ENCODE results near the gene PFDN4.
"Not testable (repeated sequence)": the region's sequence is repeated elsewhere in the genome, so short reads cannot be mapped to it uniquely, and the experiment has no call there.

The PFDN4 gene

DNA sequence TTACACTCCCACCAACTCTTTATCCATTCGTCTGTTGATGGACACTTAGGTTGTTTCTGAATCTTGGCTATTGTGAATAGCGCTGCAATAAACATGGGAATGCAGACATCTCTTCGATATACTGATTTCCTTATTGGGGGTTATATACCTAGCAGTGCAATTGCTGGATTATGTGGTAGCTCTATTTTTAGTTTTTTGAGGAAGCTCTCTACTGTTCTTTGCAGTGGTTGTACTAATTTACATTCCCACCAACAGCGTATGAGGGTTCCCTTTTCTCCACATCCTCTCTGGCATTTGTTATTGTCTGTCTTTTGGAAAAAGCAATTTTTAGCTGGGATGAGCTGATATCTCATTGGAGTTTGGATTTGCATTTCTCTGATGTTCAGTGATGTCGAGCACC is 4.6 kb upstream of the PFDN4 start:
- no peak for DNase-seq

DNA sequence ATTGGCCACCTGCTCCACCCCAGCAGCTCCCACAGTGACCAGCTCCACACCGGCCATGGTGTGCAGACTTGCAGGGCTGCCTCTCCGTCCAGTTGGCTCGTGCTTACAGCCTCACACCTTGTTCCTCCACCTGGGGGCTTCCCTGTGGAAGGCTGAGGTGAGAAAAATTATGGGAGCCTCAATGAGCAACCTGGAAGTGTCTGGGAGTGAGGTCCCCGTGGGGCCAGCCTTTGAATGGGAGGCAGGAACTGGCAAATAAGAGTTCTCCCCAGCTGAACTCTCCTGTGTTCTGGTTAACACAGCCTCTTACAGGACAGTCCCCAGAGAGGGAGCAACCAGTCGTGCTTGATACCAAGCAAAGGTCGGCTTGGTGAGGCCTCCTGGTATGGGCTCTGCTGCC is 3.8 kb upstream of the PFDN4 start:
- DNase-seq: no peak

DNA sequence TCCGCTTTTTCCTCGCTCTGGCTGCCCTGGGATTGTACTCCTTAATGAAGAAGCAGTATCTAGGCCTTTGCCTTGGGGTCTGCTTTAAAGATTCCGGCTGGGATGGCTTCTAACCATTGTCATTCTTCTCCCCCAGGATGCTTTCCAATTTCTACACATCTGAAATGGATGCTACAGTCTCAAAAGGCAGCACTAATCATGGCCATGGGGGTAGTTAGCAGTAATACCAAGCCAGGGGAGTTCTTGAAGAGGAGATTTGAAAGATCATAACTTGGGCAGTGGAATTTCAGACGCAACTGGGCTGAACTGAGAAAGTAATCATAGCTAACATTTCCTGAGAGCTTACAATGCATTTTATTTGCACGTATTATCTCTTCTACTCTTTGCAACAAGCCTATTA is 3.4 kb upstream of the PFDN4 start:
- no peak for DNase-seq

DNA sequence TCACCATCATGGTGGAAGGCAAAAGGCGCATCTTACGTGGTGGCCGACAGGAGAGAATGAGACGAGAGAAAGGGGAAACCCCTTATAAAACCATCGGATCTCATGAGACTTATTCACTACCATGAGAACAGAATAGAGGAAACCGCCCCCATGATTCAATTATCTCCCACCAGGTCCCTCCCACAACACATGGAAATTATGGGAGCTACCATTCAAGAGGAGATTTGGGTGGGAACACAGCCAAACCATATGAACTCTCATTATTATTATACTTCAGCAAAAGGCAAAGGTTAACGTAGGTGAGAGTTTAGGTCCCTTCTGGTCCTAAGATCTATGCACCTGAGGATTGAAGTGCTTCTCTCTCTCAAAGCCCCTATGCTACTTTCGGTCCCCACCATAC is 2.4 kb upstream of the PFDN4 start:
- DNase-seq: no peak

DNA sequence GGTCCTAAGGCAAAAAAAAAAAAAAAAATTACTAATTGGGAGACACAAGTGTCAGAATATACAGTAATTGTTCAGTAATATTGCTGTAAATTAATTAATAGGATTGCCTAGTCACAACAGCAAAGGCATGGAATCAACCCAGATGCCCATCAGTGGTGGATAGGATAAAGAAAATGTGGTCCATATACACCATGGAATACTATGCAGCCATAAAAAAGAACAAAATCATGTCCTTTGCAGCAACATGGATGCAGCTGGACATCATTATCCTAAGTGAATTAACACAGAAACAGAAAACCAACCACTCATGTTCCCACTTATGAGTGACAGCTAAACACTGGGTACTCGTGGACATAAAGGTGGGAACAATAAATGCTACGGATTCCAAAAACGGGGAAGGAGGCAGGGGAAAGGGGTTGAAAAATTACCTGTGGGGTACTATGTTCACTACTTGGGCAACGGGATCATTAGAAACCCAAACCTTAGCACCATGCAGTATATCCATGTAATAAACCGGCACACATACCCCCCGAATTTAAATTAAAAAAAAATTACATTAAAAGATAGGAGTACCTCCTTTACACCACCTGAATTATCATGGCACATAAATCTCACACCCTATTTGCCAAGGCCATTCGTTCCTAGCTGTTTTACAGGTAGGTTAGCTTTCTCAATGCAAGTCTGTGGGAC is 689 bp upstream of the PFDN4 start:
- DNase-seq: no peak

DNA sequence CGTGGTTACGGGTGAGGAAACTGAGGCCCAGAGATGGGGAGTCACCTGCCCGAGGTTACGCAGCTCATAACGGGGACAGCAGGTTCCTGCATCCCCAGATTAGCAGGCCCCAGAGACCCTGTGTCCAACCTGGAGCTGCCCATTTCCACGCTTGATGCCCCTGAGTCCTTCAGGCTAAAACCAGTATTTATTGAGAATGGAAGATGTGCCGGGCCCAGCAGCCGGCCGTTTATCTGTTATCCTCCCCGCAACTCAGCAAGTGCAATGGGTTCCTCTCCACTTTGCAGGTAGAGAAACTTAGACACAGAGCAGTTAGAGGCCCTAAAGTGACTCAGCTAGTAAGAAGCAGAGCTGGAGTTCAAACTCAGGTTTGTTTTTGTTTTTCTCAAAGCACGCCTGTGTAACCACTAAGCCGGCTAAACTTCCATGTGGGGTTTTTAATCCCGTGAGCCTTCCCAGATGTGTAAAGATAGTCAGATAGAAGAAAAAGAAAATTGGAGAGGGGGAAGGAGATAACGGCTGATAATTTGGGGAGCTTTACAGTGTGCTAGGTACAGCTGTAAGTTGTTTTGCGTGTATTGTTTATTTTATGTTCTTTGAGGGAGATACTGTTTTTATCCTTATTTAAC is 775 bp downstream of the PFDN4 start:
- DNase-seq: no peak

DNA sequence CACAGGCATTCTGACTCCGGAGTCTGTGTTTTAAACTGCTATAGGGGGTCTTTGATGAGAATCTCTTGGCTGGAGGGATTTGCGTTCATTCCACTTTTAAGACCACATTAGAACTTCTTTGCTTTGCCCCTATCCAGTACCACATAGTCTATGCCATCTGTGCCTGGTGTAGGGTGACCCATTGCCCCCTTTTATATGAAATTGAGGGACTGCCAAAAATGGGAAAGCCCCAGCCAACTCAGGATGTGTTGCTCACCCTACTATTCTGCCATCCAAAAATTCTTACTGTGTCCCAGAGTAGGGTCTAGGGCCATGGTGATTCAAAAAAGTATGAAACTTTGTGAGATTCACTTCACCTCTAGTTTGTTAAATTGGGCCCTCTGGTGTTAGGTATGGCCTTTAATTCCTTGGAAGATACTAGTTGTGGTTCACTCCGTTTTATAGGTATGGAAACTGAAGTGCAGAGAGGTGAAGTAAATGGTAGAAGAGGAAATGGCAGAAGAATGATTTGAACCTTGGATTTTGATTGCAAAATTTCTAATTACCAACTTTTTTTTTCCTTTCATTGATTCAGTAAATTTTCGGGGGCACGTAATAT is 1.4 kb downstream of the PFDN4 start:
- no peak for DNase-seq

DNA sequence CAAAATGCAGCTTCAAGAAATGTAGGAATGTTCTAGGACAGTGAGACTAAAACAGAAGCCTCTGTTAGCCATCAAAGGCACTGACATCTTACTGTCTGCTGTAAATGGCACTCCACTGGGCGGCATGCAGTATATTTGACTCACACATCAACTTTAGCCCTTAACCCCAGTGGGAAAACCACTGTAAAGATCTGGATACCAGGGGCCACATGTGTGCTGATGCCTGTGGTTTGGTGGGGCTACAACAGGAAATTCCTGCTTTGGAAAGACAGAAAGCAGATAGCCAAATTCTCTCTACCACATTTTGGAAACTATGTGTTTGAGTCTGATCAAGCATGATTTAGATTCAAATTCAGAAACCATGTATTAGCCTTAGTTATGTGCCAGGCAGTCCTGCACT is 4.3 kb downstream of the PFDN4 start:
- DNase-seq: no peak

DNA sequence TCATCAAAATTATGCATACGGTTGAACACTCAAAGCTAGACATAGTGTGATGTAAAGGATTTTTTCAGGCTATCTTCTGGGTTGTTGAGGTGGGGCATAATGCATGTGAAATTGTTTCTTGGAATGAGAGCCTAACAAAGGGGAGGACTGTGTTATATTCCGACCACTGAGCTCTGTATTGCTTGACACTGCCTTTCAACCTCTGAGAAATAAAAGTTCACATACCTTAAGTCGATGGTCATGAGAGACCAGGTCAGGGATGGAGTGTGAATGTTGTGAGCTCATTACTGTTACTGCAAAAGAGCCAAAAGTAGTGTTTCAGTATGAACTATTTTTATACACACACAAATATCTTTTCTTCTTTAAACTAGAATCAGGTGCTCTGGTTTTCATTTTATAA is 5.0 kb downstream of the PFDN4 start:
- no peak for DNase-seq

DNA sequence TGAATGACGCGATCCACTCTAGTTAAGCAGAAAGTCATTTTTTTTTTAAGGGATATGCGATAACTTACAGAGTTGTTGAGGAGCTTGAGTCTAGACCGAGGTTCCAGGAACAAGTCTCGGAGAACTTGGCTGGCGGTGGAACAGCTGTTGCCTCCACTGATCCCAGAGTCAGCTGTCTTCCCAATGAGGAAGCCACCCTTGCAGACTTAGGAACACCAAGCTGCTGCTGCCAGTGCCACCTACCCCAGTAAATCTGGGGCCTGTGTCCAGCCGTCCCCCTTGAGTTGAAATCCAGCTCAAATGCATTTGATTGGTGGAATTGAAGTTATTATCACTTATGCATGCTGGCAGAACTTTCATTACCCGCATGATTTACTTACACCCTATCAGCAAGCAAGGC is 6.7 kb downstream of the PFDN4 start:
- DNase-seq: no peak

DNA sequence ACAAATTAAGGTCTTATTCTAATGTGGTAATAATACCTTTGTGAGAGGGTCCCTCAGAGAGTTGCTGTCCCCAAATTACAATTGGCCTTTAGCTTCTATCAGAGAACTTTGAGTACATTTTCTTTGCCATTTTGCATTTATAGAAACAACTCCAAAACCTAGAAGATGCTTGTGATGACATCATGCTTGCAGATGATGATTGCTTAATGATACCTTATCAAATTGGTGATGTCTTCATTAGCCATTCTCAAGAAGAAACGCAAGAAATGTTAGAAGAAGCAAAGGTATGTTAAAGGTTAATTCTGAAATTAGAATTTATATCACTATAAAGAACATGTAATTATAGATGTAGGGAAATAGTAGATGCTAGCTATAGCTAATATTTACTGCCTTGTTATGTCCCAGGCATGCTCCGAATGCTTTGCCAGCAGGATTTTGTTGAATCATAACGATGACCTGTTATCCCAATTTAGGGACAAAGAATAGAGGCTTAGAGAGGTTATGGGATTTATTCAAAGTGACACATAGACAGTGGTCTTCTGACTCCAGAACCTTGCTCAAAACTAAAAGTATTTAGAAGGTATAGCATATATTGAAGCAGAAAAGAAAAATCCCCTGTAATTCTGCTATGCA is 7.4 kb downstream of the PFDN4 start:
- DNase-seq: no peak

DNA sequence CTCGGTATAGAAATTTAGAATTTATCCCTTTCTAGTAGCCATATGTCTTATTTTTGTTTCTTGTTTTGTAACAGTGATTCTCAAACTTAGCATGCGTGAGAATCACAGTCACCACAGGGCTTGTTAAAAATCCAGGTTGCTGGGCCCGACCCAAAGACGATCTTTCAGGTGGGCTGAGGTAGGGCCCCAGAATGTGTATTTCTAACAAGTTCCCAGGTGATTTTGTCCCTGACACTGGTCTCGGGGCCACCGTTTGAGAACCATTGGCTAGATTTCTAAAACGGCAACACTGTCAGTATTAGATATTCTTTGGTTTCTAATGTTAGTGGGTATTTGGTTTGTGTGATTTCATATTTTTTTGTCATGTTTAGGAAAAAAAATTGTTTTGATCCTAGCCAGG is 9.9 kb downstream of the PFDN4 start:
- DNase-seq: no peak

DNA sequence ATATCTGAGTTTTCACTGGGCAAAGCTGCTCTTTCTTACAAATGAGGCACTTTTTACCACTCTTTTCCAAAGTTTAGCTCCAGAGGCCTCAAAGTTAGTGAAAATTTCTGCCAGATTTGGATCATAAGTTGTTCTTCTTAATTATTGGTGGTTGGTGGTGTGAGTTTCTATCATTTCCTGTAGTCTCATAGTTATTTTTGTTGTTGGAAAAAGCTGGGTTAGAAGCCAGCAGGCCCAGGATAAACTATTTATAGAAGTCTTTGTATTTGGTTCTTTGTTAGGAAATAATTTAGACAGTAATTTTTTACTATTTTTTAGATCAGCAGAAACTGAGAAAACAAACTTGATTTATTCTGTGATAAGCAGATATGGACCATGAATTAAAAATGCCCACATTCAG is 10.6 kb downstream of the PFDN4 start:
- no peak for DNase-seq

DNA sequence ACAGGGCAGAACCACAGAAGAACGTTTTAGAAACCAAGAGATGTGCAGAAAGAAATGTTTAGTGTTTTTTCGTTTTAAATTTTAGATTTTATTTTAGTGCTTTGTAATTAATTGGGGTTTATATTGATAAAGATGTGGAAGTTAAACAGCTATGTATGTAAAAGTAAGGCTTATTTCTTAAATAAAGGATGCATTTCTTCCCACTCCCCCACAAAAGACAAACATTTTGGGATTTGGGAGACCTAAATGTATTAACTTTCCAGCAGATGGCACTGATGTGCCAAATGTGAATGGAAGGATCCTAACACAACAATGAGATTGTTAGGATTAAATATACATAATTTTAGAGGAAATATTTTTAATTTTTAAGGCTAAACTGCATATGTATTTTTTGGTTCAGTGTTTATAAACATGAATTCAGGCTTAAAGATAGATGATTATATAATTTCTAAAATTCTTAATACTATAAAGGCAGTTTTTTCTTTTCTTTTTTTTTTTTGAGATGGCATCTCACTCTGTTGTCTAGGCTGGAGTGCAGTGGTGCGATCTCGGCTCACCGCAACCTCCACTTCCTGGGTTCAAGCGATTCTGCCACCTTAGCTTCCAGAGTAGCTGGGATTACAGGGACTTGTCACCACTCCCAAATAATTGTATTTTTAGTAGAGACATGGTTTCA is 12.0 kb downstream of the PFDN4 start:
- DNase-seq: no peak

DNA sequence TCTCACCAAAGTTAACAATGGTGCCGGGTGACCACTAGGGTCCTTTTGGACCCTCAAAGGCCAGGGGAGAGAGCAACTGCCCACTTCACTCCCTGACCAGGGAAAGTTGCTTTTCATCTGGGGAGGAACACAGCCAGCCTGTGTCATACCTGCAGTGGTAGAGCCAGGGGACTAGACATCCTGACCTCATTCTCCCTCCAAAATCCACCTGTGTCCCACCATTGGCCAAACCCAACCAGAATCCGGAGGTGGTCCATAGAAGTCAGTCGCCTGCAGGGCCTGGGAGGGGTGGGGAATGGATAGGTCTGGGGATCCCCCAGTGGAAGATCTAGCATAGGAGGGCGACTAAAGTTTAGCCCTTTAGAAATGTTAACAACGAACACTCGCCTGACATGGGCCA is 12.8 kb downstream of the PFDN4 start:
- no peak for DNase-seq

DNA sequence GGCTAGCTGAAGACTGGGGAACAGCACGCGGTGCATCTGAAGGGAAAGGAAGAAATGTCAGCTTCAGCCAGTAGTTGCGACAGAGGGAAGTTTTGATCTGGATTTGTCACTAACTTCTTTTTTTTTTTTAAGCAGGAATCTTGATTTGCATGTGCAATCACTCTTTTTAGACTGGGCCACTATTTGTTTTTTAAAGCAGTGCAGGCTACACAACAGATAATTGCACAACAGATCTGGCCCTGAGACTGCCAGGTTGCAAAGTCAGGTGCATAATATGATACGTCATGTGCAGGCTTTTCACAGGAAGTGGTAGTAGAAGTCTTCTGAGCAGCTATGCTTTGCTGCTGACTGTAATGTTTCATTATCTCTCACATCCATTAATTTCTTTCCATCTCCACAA is 13.5 kb downstream of the PFDN4 start:
- DNase-seq: no peak

DNA sequence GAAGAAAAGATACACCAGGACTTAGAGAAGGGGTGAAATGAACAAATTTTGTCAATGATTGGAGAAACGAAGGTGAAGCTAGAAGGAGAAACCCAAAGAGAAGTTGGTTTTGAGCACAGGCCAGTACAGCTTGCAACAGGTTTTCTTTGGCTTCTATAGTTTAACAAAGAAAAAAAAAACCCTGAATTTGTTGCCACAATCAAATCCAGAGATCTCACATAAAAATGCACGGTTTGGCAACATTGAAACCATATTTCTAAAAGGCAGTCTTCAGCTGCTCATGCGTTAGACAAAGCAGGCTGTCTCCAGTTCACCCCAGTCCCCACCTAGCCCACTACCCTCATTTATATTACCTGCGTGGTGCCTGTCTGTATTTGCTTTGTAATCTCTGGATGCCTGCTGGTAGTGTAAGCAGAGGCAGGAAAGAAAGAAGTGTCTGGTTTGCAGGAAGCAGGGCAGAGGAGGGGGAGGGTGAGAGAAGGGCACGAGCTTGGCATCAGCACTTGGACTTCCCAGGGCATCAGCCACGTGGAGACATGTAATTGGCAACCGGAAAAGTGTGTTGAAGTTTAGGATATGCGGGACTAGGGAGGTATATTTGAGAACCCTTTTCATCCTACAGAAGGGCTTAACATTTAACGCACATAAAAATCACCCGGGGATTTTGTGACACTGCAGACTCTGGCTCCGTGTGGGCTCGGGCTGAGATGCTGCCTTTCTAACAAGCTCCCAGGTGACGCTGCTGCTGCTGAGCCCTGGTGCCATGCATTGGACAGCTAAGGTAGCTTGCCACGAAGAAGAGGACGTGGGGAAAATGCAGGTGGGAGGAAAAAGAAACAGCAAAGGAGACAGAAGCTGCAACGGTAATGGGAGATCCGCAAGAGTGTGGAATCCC is 14.4 kb downstream of the PFDN4 start:
- no peak for DNase-seq

DNA sequence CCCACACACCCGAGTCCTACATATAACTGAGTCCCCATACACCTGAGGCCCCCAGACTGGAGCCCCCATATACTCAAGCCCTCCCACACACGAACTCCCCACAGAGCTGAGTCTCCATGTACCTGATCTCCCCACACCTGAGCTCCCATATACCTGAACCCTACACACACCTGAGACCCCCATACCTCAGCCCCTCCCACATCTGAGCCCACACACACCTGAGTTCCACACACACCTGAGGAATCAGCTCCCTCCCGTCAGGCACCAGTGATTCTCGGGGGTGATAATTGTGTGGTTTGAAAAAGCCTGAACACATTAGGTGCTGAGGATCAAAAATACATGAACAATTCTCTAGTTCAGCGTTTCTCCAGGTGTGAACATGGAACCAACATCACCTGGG is 15.4 kb downstream of the PFDN4 start:
- no peak for DNase-seq

DNA sequence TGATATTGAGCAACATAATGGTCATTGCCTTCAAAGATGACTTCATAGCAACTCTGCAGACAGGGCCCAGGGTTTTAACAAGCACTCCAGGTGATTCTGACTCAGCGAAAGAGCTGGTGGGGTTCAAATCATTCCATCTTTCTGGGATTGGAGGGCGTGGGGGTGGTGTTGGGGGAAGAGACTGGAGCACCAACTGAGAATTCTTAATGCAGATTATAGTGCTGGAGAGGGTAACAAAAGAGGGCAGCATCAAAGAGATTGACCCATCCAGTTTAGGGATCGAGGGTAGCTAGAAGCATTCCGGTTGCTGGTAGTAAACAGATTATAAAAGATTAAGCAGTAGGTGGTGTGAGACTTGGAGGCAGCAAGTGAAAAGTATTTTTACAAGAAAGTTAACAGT is 15.9 kb downstream of the PFDN4 start:
- no peak for DNase-seq

DNA sequence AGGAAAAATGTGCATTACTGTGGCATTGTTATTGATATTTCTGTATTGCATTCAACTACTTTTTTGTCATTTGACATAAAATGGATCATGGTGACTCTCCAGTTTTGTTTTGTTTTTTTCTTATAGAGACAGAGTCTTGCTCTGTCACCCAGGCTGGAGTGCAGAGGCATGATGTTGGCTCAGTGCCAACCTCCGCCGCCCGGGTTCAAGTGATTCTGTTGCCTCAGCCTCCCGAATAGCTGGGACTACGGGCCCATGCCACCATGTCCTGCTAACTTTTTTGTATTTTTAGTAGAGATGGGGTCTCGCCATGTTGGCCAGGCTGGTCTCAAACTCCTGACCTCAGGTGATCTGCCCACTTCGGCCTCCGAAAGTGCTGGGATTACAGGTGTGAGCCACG is 16.8 kb downstream of the PFDN4 start:
- not testable (repeated sequence) for DNase-seq

DNA sequence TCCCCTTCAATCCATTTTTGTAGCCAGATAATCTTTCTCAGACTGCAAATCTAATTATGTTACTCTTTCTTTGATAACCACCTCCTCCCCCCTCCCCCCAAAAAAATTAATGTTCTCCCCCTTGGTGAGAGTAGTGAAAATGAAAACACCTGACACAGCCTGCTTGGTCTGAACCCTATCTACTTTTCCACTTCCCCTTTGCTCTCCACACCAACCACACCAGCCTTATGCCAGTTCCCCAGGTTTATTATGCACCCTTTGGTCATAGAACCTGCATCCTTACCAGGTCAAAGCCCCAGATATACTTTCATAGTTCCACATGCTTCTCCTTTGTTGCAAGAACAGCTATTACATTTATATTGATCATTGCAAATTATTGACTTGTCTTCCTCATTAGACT is 19.4 kb downstream of the PFDN4 start:
- DNase-seq: no peak

DNA sequence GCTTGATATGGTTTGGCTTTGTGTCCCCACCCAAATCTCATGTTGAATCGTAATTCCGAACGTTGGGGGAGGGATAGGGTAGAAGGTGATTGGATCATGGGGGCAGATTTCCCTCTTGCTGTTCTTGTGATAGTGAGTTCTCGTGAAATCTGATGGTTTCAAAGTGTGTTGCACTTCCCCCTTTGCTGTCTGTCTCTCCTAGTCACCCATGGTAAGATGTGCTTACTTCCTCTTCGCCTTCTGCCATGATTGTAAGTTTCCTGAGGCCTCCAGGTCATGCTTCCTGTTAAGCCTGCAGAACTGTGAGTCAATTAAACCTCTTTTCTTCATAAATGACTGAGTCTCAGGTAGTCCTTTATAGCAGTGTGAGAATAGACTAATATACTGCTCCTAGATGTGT is 19.9 kb downstream of the PFDN4 start:
- DNase-seq: no peak

DNA sequence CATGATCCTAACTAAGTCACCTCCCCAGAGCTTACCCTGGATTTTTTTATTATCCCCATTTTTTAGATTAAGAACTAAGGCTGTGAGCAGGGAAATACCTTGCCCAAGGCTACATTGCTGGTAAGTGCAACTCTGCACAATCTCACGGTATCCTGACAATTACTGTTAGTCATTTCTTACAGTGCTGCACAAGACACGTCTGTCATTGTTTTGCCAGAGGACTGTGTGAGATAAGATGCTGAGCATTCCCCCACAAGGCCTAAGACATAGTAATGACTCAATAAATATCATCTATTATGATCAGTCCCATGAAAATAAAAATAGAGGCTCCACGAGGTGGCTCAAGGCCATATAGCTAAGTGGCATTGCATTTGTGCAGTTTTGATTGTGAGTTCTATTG is 21.0 kb downstream of the PFDN4 start:
- no peak for DNase-seq

All from stimulated activated CD4-positive, alpha-beta T cell treated with anti-CD3 and anti-CD28 coated beads, Interleukin-2, amount 100 ng/mL, for 48 hours (primary cell).